Mesangial cell (primary cell): ENCODE data around the gene NEK1. TPM values are rescaled to one million over a fixed set of nuclear protein-coding genes. Genes with fewer than 3 reads are reported as not detected.

Experiments used
- total RNA-seq: library from RNA; depleted of rRNA; stranded (reverse); fragments of >200 nt; gene quantifications from 2 replicates; pipeline ENCODE4 v1.2.3, GENCODE V29; 2015

NEK1 gene, protein sequence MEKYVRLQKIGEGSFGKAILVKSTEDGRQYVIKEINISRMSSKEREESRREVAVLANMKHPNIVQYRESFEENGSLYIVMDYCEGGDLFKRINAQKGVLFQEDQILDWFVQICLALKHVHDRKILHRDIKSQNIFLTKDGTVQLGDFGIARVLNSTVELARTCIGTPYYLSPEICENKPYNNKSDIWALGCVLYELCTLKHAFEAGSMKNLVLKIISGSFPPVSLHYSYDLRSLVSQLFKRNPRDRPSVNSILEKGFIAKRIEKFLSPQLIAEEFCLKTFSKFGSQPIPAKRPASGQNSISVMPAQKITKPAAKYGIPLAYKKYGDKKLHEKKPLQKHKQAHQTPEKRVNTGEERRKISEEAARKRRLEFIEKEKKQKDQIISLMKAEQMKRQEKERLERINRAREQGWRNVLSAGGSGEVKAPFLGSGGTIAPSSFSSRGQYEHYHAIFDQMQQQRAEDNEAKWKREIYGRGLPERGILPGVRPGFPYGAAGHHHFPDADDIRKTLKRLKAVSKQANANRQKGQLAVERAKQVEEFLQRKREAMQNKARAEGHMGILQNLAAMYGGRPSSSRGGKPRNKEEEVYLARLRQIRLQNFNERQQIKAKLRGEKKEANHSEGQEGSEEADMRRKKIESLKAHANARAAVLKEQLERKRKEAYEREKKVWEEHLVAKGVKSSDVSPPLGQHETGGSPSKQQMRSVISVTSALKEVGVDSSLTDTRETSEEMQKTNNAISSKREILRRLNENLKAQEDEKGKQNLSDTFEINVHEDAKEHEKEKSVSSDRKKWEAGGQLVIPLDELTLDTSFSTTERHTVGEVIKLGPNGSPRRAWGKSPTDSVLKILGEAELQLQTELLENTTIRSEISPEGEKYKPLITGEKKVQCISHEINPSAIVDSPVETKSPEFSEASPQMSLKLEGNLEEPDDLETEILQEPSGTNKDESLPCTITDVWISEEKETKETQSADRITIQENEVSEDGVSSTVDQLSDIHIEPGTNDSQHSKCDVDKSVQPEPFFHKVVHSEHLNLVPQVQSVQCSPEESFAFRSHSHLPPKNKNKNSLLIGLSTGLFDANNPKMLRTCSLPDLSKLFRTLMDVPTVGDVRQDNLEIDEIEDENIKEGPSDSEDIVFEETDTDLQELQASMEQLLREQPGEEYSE (N-terminal part only)
- 4.6 and 5.2 TPM in 2 replicates for total RNA-seq

DNA sequence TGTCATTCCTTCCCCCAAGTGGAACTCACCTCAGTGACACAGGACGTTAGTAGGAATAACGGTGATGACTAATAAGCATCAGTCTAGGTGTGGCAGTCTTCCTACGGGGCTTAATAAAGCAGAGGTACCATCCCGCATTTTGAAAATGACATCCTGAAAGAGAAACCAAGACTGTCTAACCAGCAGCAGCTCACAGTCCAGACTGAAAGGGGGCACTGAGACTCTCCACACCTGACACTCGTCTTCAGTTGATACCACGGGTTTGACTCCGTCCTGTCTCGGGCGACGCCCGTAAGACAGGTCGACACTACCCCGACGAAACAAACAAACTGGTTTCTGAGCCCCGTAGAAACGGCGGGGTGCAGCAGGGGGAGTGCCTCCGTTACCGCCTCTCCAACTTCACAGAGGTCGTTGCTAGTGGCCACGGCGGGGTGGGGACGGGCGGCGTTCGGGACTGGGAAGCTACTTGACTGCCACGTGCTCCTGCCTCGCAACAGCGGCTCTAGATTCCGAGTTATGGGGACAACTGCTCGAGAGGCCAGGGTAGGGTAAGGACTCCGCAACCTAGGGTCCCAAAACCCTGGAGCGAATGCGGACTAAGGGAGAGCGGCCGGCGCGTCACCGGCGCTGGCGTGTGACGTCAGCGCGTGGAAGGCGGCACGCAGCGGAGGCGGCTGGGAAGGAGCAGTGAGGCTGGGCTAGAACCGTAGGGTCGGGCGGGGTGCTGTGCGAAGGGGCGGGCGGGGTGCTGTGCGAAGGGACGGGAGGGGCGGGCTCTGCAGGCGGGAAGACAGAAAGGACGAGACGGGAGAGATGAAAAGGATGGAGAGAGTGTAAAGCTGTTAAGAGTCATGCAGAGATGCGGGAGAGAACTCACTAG is at the start of gene NEK1:
Gene NEK1 (minus strand): TSS at position 593 of the 880 bp plus-strand sequence. CDS start 9,953 bp downstream, outside the sequence.

GRCh38 chr4:169619958-169620879 is 7.8 kb upstream of the NEK1 start, which contains the start of gene CLCN3:
Gene CLCN3, plus strand, starts transcription at chr4:169620578. Its CDS starts 15,351 bp downstream, at chr4:169635929.

Other genes with a start within 250 kb of the NEK1 start
- 21.3 and 22.7 TPM in 2 replicates for gene CLCN3, start 8.0 kb upstream of the NEK1 start, total RNA-seq
- gene HPF1, start 145.4 kb upstream of the NEK1 start, total RNA-seq, result 23.6 and 44.2 TPM in 2 replicates